ENCODE measurements around the gene RPS6KB1. TPM values are rescaled to one million over a fixed set of nuclear protein-coding genes. Genes with fewer than 3 reads are reported as not detected.
A peak's percentile ranks its signal among the peaks of the same experiment; 100 is the strongest.
"Not testable (repeated sequence)": the region's sequence is repeated elsewhere in the genome, so short reads cannot be mapped to it uniquely, and the experiment has no call there.

The RPS6KB1 gene
- total RNA-seq, 2 donors from 2014 or later: 28.2 to 38.1 TPM

DNA sequence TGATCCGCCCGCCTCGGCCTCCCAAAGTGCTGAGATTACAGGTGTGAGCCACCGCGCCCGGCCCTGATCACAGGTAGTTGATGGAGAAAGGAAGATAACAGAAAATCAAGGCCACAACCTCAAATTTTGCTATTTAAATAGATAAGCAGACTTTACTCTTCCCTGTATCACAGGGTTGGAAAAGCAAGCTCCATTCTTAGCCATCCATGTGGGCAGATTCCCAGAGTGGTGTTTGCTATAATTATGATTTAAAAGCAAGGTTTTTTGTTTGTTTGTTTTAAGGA lies 44.6 kb upstream of the RPS6KB1 start:
- TF ChIP-seq, protein P1, sequence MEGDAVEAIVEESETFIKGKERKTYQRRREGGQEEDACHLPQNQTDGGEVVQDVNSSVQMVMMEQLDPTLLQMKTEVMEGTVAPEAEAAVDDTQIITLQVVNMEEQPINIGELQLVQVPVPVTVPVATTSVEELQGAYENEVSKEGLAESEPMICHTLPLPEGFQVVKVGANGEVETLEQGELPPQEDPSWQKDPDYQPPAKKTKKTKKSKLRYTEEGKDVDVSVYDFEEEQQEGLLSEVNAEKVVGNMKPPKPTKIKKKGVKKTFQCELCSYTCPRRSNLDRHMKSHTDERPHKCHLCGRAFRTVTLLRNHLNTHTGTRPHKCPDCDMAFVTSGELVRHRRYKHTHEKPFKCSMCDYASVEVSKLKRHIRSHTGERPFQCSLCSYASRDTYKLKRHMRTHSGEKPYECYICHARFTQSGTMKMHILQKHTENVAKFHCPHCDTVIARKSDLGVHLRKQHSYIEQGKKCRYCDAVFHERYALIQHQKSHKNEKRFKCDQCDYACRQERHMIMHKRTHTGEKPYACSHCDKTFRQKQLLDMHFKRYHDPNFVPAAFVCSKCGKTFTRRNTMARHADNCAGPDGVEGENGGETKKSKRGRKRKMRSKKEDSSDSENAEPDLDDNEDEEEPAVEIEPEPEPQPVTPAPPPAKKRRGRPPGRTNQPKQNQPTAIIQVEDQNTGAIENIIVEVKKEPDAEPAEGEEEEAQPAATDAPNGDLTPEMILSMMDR (IDR thresholded peaks at IDR 0.05): no peak
- no peak for TF ChIP-seq POLR2A (IDR thresholded peaks at IDR 0.05)
- no peak for TF ChIP-seq POLR2AphosphoS5 (IDR thresholded peaks at IDR 0.05)
- no peak for DNase-seq (ENCODE audit: low spot score)
- Histone ChIP-seq H3K4me3 (no peak overlapping the region), H3K27me3 (replicated peaks; ENCODE audit: insufficient read depth) (no peaks in the 10 kb centered on the region), H3K27ac (peak overlapping the region; percentile 96 to 99), H3K4me1 (replicated peaks) (peaks cover 37% of the 10 kb centered on the region), H3K36me3 (no peaks in the 10 kb centered on the region), H3K9me3 (no peaks in the 10 kb centered on the region)
- 95% methylated on average over 6 of the region's 6 CpGs for WGBS
- intact Hi-C loops (cut with DNase I): no loop called here

GRCh38 chr17:59848778-59849177 lies 44.1 kb upstream of the RPS6KB1 start:
- intact Hi-C loops (cut with DNase I): no loop called here
- H3K4me3 ChIP-seq: no peak overlapping the region
- 84% methylated on average over 7 of the region's 7 CpGs for WGBS
- H3K27ac ChIP-seq: peak overlapping the region; percentile 96 to 99
- H3K36me3 ChIP-seq: no peaks in the 10 kb centered on the region
- no peak for TF ChIP-seq POLR2A (IDR thresholded peaks at IDR 0.05)
- TF ChIP-seq, protein P1 (IDR thresholded peaks at IDR 0.05): no peak
- TF ChIP-seq POLR2AphosphoS5 (IDR thresholded peaks at IDR 0.05): no peak
- no peaks in the 10 kb centered on the region for H3K27me3 ChIP-seq (replicated peaks; ENCODE audit: insufficient read depth)
- peaks cover 37% of the 10 kb centered on the region for H3K4me1 ChIP-seq (replicated peaks)
- DNase-seq (ENCODE audit: low spot score): no peak
- H3K9me3 ChIP-seq: no peaks in the 10 kb centered on the region

- H3K27ac ChIP-seq; H3K27me3 ChIP-seq (replicated peaks; ENCODE audit: insufficient read depth); H3K4me3 ChIP-seq; DNase-seq (ENCODE audit: low spot score); H3K36me3 ChIP-seq; intact Hi-C loops (cut with DNase I); H3K9me3 ChIP-seq: not testable (repeated sequence)
- H3K4me1 ChIP-seq (replicated peaks): peaks cover 29% of the 10 kb centered on the region
- WGBS: 91% methylated on average over 15 of the region's 15 CpGs
These were observed 42.6 kb upstream of the RPS6KB1 start for GRCh38 chr17:59850311-59850710.

- 25% methylated on average over 14 of the region's 14 CpGs for WGBS
- Histone ChIP-seq H3K27ac (peak overlapping the region; percentile 73 to 86), H3K36me3 (no peaks in the 10 kb centered on the region), H3K4me3 (no peak overlapping the region), H3K27me3 (replicated peaks; ENCODE audit: insufficient read depth) (no peaks in the 10 kb centered on the region), H3K9me3 (no peaks in the 10 kb centered on the region), H3K4me1 (replicated peaks) (peaks cover 19% of the 10 kb centered on the region)
- intact Hi-C loops (cut with DNase I): no loop called here
- peak; percentile 18 for TF ChIP-seq POLR2A (IDR thresholded peaks at IDR 0.05)
- TF ChIP-seq POLR2AphosphoS5 (IDR thresholded peaks at IDR 0.05): peak; percentile 84
- TF ChIP-seq, protein P1 (IDR thresholded peaks at IDR 0.05): no peak
- peak; percentile 65 for DNase-seq (ENCODE audit: low spot score)
These were observed 41.2 kb upstream of the RPS6KB1 start for GRCh38 chr17:59851439-59852375.

DNA sequence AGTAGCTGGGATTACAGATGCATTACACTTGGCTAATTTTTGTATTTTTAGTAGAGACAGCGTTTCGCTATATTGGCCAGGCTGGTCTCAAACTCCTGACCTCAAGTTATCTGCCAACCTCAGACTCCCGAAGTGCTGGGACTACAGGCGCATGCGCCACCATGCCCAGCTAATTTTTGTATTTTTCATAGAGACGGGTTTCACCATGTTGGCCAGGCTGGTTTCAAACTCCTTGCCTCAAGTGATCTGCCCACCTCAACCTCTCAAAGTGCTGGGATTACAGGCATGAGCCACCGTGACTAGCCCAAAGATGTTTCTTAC lies 40.1 kb upstream of the RPS6KB1 start:
- intact Hi-C loops (cut with DNase I); H3K9me3 ChIP-seq; H3K27me3 ChIP-seq (replicated peaks; ENCODE audit: insufficient read depth); DNase-seq (ENCODE audit: low spot score); H3K4me3 ChIP-seq; H3K36me3 ChIP-seq: not testable (repeated sequence)
- peak overlapping the region; percentile 73 to 86 for H3K27ac ChIP-seq
- peaks cover 18% of the 10 kb centered on the region for H3K4me1 ChIP-seq (replicated peaks)
- 95% methylated on average over 7 of the region's 7 CpGs for WGBS

Measured in prostate gland (tissue), 2 donors.